B cell (primary cell): Measurements from ENCODE around the gene BTNL3.

Experiments
- EZH2 ChIP-seq: IDR thresholded peaks from 2 replicates; pipeline ENCODE4 v1.6.1; 2012; ENCODE audit warnings: borderline replicate concordance, low read depth, mild to moderate bottlenecking, moderate library complexity, low read length; ENCODE audit not compliant: insufficient read depth, poor library complexity, severe bottlenecking
- TF ChIP-seq, protein P1 (sequence below): fragments of 200-600 bp; IDR thresholded peaks from one replicate; pipeline ENCODE4 v1.8.0; 2022; ENCODE audit warnings: antibody characterized with exemption, mild to moderate bottlenecking

DNA sequence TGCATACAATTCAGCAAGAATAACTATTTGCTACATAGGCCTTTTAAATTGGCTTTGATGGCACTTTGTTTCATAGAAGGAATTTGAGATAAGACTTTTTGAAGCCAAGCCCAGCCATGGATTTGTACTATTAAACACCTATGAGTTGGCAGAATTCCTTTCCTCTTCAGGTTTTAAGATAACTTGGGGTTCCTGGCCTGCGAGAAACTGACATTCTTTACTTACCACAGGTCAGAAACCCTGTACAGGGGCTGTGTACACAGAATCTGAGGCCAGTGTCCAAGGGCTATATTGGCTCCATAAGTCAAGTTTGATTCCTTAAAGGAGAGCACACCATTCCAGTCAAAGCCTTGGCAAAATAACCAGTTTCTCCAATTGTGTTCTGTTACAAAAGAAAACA, 10.8 kb upstream of the BTNL3 start:
- TF ChIP-seq, protein P1, sequence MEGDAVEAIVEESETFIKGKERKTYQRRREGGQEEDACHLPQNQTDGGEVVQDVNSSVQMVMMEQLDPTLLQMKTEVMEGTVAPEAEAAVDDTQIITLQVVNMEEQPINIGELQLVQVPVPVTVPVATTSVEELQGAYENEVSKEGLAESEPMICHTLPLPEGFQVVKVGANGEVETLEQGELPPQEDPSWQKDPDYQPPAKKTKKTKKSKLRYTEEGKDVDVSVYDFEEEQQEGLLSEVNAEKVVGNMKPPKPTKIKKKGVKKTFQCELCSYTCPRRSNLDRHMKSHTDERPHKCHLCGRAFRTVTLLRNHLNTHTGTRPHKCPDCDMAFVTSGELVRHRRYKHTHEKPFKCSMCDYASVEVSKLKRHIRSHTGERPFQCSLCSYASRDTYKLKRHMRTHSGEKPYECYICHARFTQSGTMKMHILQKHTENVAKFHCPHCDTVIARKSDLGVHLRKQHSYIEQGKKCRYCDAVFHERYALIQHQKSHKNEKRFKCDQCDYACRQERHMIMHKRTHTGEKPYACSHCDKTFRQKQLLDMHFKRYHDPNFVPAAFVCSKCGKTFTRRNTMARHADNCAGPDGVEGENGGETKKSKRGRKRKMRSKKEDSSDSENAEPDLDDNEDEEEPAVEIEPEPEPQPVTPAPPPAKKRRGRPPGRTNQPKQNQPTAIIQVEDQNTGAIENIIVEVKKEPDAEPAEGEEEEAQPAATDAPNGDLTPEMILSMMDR, result no peak
- TF ChIP-seq EZH2, result no peak
